GM19467 (cell line): ENCODE data around the gene IL36RN.

ENCODE experiments used
- ATAC-seq: cut with Tn5 transposase; IDR thresholded peaks from one replicate; pipeline ENCODE4 v1.9.1; 2021; ENCODE audit warnings: mild to moderate bottlenecking, moderate library complexity; ENCODE audit not compliant: unreplicated experiment

The IL36RN gene

DNA sequence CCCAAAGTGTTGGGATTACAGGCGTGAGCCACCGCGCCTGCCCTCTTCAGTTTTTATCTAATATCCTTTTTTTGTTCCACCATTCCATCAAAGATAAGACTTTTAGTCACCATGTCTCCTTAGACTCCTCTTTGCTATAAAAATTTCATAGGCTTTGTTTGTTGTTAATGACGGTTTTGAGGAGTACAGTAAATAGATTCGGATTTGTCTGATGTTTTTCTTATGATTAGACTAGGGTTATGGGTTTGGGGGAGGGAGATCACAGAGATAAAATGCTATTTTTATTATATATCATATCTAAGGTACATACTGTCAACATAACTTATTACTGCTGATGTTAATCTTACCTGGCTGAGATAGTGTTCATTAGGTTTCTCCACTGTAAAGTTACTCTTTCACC lies 12.5 kb upstream of the IL36RN start:
- no peak for ATAC-seq

DNA sequence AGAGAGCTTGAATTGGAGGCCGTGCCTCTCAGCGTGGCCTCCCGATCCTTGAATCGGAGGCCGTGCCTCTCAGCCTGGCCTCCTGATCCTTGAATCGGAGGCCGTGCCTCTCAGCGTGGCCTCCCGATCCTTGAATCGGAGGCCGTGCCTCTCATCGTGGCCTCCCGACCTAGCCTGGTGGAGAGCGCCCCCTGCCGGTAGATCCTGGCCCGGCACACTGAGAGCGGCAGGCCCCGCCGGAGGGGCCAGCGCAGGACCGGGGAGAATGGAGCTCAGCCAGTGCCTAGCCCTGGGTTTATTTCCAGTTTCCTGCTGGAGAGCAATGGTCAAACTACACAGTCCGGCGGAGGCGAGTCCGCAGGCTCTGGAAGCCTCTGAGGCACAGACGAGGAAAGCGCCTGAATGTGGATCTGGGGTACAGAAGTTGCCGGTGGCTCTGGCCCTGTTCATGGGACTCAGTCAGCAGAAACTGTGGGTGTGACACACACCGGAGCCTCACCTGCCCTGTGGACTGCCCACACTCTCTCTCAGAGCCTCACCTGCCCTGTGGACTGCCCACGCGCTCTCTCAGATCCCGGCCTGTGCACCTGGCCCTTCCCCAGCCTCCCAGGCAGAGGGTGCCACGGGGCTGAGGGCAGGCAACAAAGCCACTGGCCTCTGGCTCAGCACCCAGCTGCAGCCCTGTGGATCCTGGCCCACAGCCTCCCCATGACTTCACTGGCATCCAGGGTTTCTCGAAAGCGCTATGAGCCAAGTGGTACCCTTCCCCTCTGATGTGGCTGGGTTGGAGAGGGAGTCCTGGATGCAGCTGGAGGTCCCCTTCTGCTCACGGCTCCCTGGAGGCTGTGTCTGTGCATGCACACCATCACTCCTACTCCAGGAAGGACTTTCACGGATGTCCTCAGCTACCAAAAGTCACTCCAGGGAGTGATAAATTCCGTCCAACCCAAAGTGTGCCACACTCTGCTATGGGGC lies 7.8 kb upstream of the IL36RN start:
- no peak for ATAC-seq

DNA sequence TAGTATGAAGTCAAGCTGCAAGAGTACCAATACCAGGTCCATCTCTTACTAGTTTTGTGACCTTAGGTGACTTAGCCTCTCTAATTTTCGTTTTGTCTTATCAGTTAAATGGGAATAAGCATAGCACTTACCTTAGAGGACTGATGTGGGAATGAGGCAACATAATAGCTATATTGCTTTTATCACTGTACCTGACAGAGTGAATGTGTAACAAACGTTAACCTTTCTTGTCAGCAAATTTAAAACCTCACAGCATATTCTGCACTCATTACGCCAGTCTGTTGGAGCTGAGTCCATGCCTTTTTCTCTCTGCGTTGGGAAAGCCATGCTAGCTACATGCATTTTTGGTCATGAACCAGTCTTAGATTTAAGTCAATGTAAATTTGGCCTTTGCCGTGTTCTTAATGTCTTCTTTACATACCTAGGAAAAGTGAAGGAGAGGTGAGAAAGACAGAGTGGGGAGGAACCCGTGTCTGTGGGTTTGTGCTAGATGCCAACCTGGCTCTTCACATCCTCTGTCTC lies 6.5 kb upstream of the IL36RN start, which contains the start of gene IL36B:
Gene IL36B (minus strand): TSS at position 472 of the 522 bp plus-strand sequence.
- ATAC-seq, result no peak

DNA sequence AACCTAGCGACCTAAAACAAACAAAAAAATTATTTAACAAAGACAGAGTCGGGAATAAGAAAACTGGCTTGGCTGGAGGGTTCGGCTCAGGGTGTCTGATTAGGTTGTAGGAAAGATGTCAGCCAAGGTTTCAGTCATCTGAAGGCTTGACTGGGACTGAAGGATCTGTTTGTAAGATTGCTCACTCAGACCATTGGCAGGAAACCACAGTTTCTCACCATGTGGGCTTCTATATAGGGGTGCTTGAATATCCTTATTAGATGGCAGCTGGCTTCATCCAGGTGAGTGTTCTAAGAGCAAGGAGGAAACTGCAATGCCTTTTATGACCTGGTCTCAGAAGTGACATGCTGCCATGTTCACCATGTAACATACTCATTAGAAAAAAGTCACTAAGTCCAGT lies 5.3 kb upstream of the IL36RN start:
- no peak for ATAC-seq

DNA sequence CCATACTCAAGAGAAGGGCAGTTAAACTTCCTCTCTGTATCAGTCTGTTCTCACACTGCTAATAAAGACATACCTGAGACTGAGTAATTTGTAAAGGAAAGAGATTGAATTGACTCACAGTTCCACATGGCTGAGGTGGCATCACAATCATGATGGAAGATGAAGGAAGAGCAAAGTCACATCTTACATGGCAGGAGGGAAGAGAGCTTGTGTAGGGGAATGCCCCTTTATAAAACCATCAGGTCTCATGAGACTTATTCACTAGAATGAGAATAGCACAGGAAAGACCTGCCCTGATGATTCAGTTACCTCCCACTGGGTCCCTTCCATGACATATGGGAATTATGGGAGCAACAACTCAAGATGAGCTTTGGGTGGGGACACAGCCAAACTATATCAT lies 4.9 kb upstream of the IL36RN start:
- ATAC-seq, result no peak

DNA sequence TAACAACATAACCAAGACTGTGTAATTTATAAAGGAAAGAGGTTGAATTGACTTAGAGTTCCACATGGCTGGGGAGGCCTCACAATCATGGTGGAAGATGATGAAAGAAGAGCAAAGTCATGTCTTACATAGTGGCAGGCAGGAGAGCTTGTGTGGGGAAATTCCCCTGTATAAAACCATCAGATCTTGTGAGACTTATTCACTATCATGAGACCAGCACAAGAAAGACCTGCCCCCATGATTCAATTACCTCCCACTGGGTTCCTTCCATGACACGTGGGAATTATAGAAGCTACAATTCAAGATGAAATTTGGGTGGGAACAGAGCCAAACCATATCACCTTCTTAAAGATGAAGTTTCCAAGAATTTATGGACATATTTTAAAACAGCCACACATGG lies 2.5 kb upstream of the IL36RN start:
- ATAC-seq, result no peak

DNA sequence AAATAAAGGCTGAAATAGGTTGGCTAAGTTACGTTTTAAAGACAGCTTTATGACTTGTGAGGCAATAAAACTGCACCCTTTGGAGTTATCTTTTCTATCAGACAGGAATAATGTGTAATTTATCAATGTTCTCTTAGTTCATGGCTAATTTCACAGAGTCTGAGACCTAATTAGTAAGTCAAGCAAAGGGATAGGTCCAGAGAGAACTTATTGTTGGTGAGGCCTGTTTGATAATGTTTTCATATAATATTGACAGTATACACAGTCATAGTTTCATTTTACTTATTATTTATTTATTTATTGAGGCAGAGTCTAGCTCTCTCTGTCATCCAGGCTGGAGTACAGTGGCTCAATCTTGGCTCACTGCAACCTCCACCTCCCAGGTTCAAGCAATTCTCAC lies 1.9 kb upstream of the IL36RN start:
- no peak for ATAC-seq

DNA sequence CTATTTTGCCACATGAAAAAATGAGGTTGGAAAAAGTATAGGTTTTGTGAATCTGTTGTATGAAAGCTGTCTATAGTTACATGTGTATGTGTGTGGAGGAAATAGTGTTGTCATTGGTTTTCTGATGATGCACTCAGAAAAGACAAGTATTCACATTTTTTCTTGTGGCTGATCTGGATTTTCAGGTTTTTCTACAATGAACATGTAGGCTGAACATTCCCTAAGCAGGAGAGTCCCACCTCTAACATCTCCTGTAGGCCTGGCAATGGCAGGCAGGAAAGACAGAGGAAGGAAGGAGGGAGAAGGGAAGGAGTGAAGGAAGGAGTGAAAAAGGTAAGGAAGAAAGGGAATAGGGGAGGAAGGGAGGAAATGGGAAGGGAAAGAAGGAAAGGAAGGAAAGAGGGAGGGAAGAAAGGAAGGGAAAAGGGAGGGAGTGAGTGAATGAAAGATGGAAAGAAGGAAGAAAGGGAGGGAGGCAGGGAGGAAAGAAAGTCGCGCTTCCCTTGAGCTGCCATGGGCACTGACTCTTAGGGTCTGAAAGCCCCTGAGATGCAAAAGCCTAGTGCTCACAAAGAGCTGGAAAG lies 495 bp upstream of the IL36RN start:
- ATAC-seq, result no peak

DNA sequence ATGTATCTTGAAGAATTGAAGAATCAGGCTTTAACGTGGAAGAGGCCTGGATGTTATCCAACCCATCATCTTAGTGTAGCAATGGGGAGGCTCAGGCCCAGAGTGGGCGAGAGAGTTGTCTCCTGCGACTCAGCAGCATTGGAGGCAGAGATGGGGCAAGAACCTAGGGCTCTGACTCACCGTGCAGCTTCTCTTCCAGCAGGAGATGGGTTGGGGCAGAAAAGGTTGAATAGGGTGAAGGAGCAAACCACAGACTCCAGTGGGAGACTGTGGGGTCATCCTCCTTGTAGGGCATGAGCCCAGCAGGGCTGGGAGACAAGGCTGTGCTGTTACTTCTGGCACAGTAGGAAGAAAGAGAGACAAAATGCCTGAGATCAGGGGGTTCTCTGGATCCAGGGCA lies 1.4 kb downstream of the IL36RN start:
- no peak for ATAC-seq

DNA sequence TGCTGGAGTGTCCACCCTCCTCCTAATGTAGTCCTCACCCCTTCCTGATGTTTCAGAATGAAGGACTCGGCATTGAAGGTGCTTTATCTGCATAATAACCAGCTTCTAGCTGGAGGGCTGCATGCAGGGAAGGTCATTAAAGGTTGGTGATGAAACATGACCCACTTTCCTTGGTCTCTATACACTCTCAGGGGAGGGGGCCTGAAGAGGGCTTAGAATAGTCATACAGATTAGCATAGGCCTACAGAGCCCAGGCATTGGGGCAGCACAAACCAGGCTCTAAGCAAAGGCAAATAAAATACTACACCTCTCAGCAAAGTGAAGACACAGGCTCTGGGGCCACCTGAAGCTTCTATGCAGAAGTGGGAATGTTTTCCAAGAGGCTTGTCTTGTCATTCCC lies 1.8 kb downstream of the IL36RN start:
- no peak for ATAC-seq

DNA sequence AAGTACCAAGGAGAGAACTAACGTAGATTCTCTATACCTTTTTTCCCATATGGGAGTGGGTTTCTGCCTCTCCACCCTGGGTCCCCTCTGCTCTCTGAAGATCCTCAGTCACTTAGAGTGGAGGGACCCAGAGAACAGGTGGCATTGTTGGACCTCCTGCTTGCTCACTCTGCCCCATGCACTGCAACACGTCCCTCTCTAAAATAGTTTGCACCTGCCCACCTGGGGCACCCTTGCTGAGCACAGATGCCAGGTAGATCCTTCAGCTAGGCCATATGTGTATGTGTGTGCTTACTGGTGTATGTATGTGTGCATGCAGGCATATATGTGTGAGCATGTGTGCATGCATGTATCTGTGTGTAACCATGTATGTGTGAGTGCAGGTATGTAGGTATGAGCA lies 2.2 kb downstream of the IL36RN start:
- no peak for ATAC-seq

DNA sequence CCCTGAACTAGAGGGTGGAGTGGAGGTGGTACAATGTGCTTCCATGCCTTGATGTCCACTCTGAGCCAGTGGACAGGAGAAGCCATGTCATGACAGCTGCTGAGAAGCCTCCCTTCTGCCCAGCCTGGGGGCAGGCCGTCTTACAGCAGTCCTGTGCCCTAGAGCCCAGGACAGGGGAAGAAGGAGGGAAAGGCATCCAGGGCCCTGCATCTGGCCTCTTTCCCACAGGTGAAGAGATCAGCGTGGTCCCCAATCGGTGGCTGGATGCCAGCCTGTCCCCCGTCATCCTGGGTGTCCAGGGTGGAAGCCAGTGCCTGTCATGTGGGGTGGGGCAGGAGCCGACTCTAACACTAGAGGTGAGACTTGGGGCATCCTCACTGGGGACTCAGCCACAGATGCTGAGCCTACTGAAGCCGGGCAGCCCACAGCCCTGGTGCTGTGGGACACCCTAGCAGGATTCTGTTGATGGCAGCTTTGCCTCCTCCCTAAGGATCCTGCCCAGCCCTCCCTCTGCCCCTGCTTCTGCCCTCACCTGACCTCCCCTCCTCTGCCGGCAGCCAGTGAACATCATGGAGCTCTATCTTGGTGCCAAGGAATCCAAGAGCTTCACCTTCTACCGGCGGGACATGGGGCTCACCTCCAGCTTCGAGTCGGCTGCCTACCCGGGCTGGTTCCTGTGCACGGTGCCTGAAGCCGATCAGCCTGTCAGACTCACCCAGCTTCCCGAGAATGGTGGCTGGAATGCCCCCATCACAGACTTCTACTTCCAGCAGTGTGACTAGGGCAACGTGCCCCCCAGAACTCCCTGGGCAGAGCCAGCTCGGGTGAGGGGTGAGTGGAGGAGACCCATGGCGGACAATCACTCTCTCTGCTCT lies 3.1 kb downstream of the IL36RN start:
- no peak for ATAC-seq

DNA sequence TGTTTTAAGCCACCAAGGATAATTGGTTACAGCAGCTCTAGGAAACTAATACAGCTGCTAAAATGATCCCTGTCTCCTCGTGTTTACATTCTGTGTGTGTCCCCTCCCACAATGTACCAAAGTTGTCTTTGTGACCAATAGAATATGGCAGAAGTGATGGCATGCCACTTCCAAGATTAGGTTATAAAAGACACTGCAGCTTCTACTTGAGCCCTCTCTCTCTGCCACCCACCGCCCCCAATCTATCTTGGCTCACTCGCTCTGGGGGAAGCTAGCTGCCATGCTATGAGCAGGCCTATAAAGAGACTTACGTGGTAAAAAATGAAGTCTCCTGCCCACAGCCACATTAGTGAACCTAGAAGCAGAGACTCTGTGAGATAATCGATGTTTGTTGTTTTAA lies 5.3 kb downstream of the IL36RN start:
- ATAC-seq, result no peak

DNA sequence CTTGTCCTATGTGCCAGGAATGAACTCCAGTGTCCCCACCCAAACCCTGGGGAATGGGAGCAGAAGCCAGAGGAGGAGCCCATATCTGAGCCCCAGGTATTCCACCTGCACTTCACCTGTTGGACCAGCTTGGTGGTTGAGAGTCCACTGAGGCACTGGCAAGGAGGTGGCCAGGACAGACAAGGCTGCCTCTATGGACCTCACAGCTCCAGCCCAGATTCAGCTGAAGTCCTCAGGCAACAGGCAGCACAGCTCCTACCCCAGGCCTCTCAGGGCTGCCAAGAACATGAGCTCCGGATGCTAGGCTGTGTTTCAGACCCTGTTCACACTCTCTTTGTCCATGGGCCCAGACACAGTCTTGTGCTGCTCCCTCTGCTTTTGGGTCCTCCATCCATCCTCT lies 5.9 kb downstream of the IL36RN start:
- ATAC-seq, result no peak

DNA sequence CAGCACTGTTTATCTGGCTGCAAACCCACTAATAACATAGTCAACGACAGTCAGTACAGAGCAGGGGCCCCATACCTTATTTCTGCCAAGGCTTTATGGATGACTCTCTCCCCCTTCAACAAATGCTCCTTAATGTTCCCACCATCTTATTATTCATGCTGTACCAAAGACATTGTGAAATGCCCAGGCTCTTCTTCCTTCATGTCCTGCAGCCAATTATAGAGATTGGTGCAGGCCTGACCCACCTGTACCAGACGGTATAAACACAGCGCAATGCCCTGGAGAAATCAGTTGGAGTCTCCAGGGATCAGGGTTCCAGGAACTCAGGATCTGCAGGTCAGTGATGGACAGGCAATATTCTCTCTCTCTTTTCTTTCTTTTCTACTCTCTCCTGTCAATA lies 8.7 kb downstream of the IL36RN start, which contains the start of gene IL1F10:
Gene IL1F10 (plus strand): TSS at position 290 of the 400 bp plus-strand sequence. CDS start 4,769 bp downstream, outside the sequence.
- ATAC-seq, result no peak

DNA sequence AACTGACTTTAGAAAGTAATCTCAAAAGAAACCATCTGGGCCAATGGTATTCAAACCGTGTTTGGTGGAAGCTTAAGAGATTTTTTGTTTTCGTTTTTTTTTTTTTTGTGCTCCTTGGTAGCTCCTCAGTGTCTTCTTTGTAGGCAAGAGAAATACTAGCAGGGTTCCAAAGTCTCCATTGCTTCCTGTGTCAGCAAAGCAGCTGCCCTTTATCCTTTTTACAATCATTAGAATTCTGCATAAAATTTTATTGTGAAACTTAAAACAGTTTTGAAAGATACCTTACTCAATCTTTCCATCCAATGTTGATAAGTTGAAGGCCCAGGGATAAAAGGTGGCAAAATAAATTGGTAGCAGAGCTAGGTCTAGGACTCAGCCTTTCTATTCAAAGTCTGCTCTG lies 9.3 kb downstream of the IL36RN start:
- no peak for ATAC-seq

DNA sequence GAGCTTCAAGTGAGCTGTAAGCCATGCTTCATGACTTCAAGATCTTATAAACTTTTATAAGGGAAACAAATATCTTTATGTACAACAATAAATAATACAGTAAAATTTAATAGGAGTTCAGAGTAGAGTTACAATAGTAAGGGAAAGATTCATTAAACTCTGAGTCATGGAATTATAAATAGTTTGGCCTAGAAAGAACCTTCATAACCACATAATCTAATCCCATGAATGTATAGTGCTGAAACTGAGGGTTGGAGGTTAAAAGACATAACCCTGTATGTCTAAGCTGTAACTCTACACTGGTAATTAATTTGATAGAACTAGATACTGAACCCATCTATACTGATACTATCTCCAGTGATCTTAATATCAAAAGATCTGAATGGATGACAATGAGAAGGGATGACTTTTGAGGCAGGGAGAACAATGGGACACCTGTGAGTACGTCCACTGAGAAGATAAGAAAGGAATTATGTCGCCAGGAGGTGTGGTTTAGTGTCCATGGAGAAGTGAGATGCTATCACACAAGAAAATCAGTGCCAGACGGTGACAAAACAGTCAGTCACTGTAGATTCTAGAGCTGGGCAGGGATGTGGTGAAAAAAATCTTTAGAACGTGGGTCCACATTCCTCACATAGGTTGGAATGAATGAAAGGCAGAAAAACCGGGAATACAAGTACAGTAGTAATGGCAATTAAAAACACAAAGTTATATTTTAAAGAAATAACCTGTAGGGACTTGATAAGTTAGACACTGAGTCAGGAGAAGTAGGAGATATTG lies 9.9 kb downstream of the IL36RN start:
- no peak for ATAC-seq

DNA sequence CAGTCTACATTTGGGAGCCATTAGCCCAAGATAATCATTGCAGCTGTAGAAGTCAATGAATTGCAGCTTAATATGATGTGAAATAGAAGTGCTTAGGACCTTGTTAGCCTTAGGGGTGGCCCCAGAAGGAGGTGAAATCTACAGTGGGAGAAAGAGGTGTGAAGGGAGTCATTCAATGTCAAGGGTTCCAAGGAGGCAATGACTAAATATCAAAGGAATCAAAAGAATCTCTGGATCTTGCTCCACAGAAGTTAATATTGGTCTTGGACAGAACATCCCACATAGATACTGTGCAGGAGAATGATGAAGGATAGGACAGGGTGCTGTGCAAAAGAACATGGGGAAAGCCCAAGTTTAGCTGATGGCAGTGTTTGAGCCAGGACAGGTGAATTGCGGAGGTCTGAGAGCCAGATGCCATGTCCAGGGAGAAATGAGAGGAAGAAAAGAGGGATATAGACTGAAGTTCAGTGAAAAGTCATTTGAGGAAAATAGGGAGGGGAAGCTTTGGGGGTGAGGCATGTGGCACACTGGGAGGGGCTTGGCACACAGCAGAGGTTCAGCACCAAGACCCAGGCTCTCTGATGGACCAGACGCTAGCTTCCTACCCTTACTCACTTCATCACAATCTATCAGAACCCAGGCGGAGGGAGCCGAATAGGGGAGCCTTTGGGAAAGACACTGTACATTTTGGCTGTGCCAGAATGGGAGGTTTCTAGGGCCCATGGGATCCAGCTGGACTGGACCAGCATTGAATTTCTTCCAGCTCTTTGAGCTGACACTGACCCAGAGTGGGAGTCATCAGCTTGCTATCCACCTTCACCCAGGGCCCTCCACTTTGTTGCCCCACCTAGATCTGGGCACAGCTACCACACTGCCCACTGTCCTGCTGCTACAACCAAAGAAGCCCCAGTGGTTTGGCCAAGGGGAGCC lies 10.9 kb downstream of the IL36RN start:
- ATAC-seq, result no peak

DNA sequence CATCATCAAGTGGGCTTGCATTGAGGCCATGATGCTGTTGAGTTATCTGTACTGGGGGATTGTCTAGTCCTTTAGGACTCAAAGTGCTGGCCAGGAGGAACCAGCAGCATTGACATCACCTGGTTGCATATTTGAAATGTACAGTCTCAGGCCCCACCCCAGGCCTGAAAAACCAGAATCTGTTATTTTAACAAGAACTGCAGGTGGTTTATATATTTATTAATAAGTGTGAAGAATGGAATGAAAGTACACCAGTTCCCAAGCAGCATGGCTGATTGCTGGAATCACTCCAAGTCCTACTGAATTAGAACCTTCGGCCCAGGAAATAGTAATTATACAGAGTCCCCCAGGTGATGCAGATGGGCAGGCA lies 11.6 kb downstream of the IL36RN start:
- ATAC-seq, result no peak
